Erythroblast (primary cell): Measurements from ENCODE around the gene LMNTD1.

Experiments used
- GATA1 ChIP-seq: IDR thresholded peaks from 2 replicates; pipeline ENCODE4 v1.6.1; 2011; ENCODE audit warnings: low read depth, mild to moderate bottlenecking, control low read depth, low read length, moderate library complexity
- POLR2A ChIP-seq: IDR thresholded peaks from 2 replicates; pipeline ENCODE4 v1.6.1; 2011; ENCODE audit warnings: mild to moderate bottlenecking, low read length

DNA sequence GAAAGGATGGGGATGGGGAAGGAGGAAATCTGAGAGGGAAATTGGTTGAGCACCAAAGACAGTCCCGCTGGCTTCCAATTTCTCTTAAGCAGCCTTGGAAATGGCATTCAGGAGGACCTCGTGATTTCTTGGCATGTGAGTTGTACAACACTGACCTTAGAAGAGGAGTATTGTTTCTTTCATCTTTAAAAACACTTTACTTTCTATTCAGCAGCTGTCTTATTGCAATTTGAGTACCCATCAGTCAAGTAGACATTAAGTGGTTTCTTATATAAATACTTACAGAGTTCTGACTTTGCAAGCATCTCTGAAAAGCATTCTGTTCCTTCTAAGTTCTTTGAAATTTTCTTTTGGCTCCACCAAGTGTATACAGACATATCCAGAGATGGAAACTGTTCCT lies 83.2 kb downstream of the LMNTD1 start:
- TF ChIP-seq POLR2A (no peak), GATA1 (no peak)
